OCI-M1 (cell line): Measurements from ENCODE around the gene KAT6B.
A peak's percentile ranks its signal among the peaks of the same experiment; 100 is the strongest.

Experiments used
- DNase-seq: peaks from one replicate; lab custom pipeline; 2025; lab: John Stamatoyannopoulos, UW

KAT6B gene

GRCh38 chr10:74955796-74956195 lies 129.4 kb downstream of the KAT6B start:
- no peak for DNase-seq

- no peak for DNase-seq
Observed at GRCh38 chr10:74956555-74957111, 130.2 kb downstream of the KAT6B start.

- no peak for DNase-seq
Observed at GRCh38 chr10:74957285-74957961, 131.0 kb downstream of the KAT6B start.

GRCh38 chr10:74958316-74958715 lies 131.9 kb downstream of the KAT6B start:
- no peak for DNase-seq

GRCh38 chr10:74960670-74961069 lies 134.3 kb downstream of the KAT6B start:
- DNase-seq, result no peak

- no peak for DNase-seq
Observed at GRCh38 chr10:74962517-74962916, 136.1 kb downstream of the KAT6B start.

GRCh38 chr10:74963549-74963948 lies 137.1 kb downstream of the KAT6B start:
- no peak for DNase-seq

- DNase-seq, result no peak
Observed at GRCh38 chr10:74967911-74968666, 141.7 kb downstream of the KAT6B start.

- DNase-seq, result no peak
Observed at GRCh38 chr10:74968667-74969061, 142.3 kb downstream of the KAT6B start.

- no peak for DNase-seq
Observed at GRCh38 chr10:74969093-74969492, 142.7 kb downstream of the KAT6B start.

GRCh38 chr10:74969530-74969929 lies 143.1 kb downstream of the KAT6B start:
- no peak for DNase-seq

GRCh38 chr10:74973741-74974392 lies 147.5 kb downstream of the KAT6B start:
- no peak for DNase-seq

- DNase-seq, result no peak
Observed at GRCh38 chr10:74975758-74976157, 149.4 kb downstream of the KAT6B start.

- no peak for DNase-seq
Observed at GRCh38 chr10:74976565-74976964, 150.2 kb downstream of the KAT6B start.

GRCh38 chr10:74977072-74977471 lies 150.7 kb downstream of the KAT6B start:
- DNase-seq, result no peak

- peak; percentile 12 for DNase-seq
Observed at GRCh38 chr10:74977913-74978847, 151.8 kb downstream of the KAT6B start.

GRCh38 chr10:74981831-74982633 lies 155.6 kb downstream of the KAT6B start:
- no peak for DNase-seq

GRCh38 chr10:74982634-74982982 lies 156.2 kb downstream of the KAT6B start:
- DNase-seq, result no peak

GRCh38 chr10:74983383-74983782 lies 157.0 kb downstream of the KAT6B start:
- DNase-seq, result no peak

GRCh38 chr10:74987339-74988053 lies 161.1 kb downstream of the KAT6B start:
- DNase-seq, result no peak
